ENCODE measurements around the gene NRARP.

NRARP gene

GRCh38 chr9:137303151-137303892, 1.3 kb upstream of the NRARP start:
- H3K4me1 ChIP-seq (ENCODE audit: control insufficient read depth, insufficient read depth, low read length), result peaks cover 29% of the 10 kb centered on the region
- H3K27ac ChIP-seq (ENCODE audit: low read length), result no peak overlapping the region
- WGBS (ENCODE audit: insufficient coverage, insufficient read length), result no CpG with 5 or more reads among the region's 23 CpGs
- H3K27me3 ChIP-seq (ENCODE audit: control insufficient read depth, insufficient read depth, low read length), result no peaks in the 10 kb centered on the region; the same call in 1 of the 2 replicates
- no peak for DNase-seq (ENCODE audit: low read depth, low spot score)
- no peaks in the 10 kb centered on the region for H3K9me3 ChIP-seq (ENCODE audit: control insufficient read depth, insufficient read depth, low read length)
- H3K4me3 ChIP-seq (ENCODE audit: low read length), result no peak overlapping the region
- no peaks in the 10 kb centered on the region for H3K36me3 ChIP-seq (ENCODE audit: control insufficient read depth, insufficient read depth, low read length)

GRCh38 chr9:137302449-137303150, 529 bp upstream of the NRARP start:
- Histone ChIP-seq H3K36me3 (ENCODE audit: control insufficient read depth, insufficient read depth, low read length) (no peaks in the 10 kb centered on the region), H3K27me3 (ENCODE audit: control insufficient read depth, insufficient read depth, low read length) (no peaks in the 10 kb centered on the region; the same call in 1 of the 2 replicates), H3K4me3 (ENCODE audit: low read length) (peak overlapping the region; percentile 32; the same call in 1 of the 2 replicates), H3K4me1 (ENCODE audit: control insufficient read depth, insufficient read depth, low read length) (peaks cover 30% of the 10 kb centered on the region), H3K27ac (ENCODE audit: low read length) (no peak overlapping the region), H3K9me3 (ENCODE audit: control insufficient read depth, insufficient read depth, low read length) (no peaks in the 10 kb centered on the region)
- no CpG with 5 or more reads among the region's 78 CpGs for WGBS (ENCODE audit: insufficient coverage, insufficient read length)
- no peak for DNase-seq (ENCODE audit: low read depth, low spot score)

DNA sequence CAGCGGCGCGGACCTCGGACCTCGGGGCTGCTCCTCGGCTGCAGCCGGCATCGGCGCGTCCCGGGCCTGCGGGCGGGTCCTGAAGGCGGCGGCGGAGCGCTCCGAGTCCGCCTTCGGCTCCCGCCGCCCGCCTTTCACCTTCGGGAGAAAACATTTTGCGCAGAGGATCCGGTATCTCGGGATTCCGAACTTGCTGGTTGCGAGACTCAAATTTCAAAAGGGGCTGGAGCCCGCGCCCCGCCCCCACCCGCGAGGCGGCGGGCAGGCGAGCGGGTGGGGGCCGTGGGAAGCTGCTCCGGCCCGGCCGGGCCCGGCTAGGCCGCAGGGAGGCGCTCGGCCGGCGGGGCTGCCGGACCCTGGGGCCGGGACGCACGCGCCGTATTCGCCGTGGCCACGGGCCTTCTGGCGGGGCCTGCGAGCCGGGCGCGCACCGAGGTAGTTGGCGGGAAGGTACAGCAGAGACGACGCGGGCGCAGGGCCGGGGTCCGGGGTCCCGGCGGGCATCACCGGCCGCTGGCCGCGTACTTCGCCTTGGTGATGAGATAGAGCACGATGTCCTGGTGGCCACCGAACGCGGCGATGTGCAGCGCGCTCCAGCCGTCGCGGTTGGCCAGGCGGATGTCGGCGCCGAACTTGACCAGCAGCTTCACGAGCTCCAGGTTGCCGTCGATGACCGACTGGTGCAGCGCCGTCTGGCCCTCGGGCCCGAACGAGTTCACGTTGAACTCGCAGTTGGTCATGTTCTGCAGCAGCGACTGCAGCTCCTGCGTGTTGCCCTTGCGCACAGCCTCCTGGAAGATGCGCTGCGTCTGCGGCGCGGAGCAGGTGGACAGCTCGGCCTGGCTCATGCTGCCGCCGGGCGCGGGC, 757 bp downstream of the NRARP start:
- peaks cover 32% of the 10 kb centered on the region for H3K4me1 ChIP-seq (ENCODE audit: control insufficient read depth, insufficient read depth, low read length)
- H3K9me3 ChIP-seq (ENCODE audit: control insufficient read depth, insufficient read depth, low read length), result no peaks in the 10 kb centered on the region
- no CpG with 5 or more reads among the region's 115 CpGs for WGBS (ENCODE audit: insufficient coverage, insufficient read length)
- no peak for DNase-seq (ENCODE audit: low read depth, low spot score)
- peak overlapping the region; percentile 56 for H3K4me3 ChIP-seq (ENCODE audit: low read length)
- no peaks in the 10 kb centered on the region; the same call in 1 of the 2 replicates for H3K27me3 ChIP-seq (ENCODE audit: control insufficient read depth, insufficient read depth, low read length)
- H3K36me3 ChIP-seq (ENCODE audit: control insufficient read depth, insufficient read depth, low read length), result no peaks in the 10 kb centered on the region
- H3K27ac ChIP-seq (ENCODE audit: low read length), result no peak overlapping the region

DNA sequence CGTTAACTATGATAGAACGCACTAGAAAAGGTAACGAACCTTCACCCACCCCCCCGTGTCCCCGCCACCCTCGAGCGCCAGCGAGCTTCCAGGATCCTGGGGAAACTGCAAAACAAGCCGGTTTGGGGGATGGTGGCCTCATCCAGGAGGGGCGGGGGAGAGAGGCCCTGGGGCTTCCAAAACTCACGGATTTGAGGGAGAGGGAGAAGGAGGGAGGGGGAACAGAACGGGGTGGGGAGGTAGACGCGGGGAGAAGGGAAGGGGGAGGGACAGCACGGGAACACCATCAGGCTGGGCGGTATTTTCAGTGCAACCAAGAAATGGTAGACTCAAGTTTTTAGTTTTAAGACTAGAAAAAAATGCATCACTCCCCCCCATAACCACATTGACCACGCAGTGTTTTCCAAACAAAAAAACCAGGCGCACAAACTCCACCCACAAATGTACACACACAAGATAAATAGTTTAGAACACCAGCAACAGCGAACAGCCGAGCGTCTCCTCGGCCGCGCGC, 1.4 kb downstream of the NRARP start:
- no CpG with 5 or more reads among the region's 25 CpGs for WGBS (ENCODE audit: insufficient coverage, insufficient read length)
- Histone ChIP-seq H3K4me3 (ENCODE audit: low read length) (peak overlapping the region; percentile 56), H3K27ac (ENCODE audit: low read length) (no peak overlapping the region), H3K27me3 (ENCODE audit: control insufficient read depth, insufficient read depth, low read length) (no peaks in the 10 kb centered on the region; the same call in 1 of the 2 replicates), H3K9me3 (ENCODE audit: control insufficient read depth, insufficient read depth, low read length) (no peaks in the 10 kb centered on the region), H3K36me3 (ENCODE audit: control insufficient read depth, insufficient read depth, low read length) (no peaks in the 10 kb centered on the region), H3K4me1 (ENCODE audit: control insufficient read depth, insufficient read depth, low read length) (peaks cover 32% of the 10 kb centered on the region)
- DNase-seq (ENCODE audit: low read depth, low spot score), result no peak

DNA sequence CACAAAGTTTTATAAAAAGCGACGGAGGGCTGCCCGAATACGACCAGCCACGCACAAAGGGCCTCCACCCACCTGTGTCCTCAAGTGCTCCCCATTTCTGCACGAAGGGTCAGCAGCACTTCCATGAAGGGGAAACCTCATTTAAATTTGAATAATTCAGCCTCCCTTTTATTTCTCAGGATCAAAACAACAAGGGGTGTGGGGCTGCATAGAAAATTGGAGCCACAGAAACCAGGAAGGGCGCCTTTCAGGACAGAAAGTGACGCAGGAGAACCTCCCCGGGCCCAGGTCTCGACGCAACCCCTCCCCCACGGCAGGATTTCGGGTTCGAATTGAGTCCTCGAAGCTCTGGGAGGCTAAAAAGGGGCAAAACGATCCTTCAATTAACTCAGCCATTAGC, 2.1 kb downstream of the NRARP start:
- no peaks in the 10 kb centered on the region; the same call in 1 of the 2 replicates for H3K27me3 ChIP-seq (ENCODE audit: control insufficient read depth, insufficient read depth, low read length)
- no peaks in the 10 kb centered on the region for H3K9me3 ChIP-seq (ENCODE audit: control insufficient read depth, insufficient read depth, low read length)
- WGBS (ENCODE audit: insufficient coverage, insufficient read length), result no CpG with 5 or more reads among the region's 16 CpGs

GRCh38 chr9:137299203-137299565, 2.9 kb downstream of the NRARP start:
- no CpG with 5 or more reads among the region's 10 CpGs for WGBS (ENCODE audit: insufficient coverage, insufficient read length)

More for the DNA sequence above, 2.1 kb downstream of the NRARP start:
- H3K4me3 ChIP-seq (ENCODE audit: low read length), result peak overlapping the region; percentile 11; the same call in 1 of the 2 replicates
- H3K27ac ChIP-seq (ENCODE audit: low read length), result no peak overlapping the region
- peaks cover 31% of the 10 kb centered on the region for H3K4me1 ChIP-seq (ENCODE audit: control insufficient read depth, insufficient read depth, low read length)
- H3K36me3 ChIP-seq (ENCODE audit: control insufficient read depth, insufficient read depth, low read length), result no peaks in the 10 kb centered on the region
- no peak for DNase-seq (ENCODE audit: low read depth, low spot score)

DNA sequence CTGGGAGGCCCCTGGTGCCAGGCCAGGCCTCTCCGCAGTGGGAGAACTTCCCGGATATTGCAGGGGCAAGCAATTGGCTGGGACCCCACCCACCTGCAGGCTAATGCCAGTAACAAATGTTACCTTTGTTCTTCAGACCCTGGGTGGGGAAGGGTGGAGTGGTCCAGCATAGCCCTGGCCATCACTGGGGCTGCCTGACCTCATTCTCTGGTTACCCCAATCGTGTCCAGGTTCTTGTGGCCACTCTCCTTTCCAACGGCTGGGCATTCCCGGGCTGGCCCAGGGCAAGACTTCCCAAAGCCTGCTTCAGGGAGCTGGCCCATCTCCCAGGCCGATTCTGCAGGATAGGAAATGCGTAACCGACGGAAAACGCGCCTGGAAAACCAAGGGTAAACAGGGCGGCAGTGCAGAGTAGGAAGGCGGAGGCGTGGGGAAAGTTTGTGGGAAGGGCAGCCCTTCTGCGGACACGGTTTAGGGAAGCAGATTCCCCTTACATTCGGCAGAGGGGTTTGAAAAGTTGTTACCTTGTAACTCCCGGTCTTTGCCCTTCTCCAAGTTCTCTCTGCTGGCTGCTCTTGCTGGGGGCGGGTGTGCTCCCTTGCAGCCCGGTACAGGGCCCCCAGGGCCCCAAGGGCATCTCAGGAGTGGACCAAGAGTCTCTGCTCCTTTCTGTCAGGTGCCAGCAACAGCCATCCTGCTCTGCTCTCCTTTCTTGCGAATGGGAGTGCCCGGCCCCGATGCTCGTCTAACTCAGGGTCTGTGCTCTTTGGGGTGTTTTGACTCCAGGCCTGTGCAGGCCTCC, 3.5 kb downstream of the NRARP start:
- DNase-seq (ENCODE audit: low read depth, low spot score), result no peak
- no CpG with 5 or more reads among the region's 24 CpGs for WGBS (ENCODE audit: insufficient coverage, insufficient read length)
- H3K4me3 ChIP-seq (ENCODE audit: low read length), result no peak overlapping the region
- no peaks in the 10 kb centered on the region; the same call in 1 of the 2 replicates for H3K27me3 ChIP-seq (ENCODE audit: control insufficient read depth, insufficient read depth, low read length)
- no peak overlapping the region for H3K27ac ChIP-seq (ENCODE audit: low read length)
- H3K36me3 ChIP-seq (ENCODE audit: control insufficient read depth, insufficient read depth, low read length), result no peaks in the 10 kb centered on the region
- no peaks in the 10 kb centered on the region for H3K9me3 ChIP-seq (ENCODE audit: control insufficient read depth, insufficient read depth, low read length)
- H3K4me1 ChIP-seq (ENCODE audit: control insufficient read depth, insufficient read depth, low read length), result peaks cover 24% of the 10 kb centered on the region

More at GRCh38 chr9:137299203-137299565, 2.9 kb downstream of the NRARP start:
- Histone ChIP-seq H3K4me1 (ENCODE audit: control insufficient read depth, insufficient read depth, low read length) (peaks cover 26% of the 10 kb centered on the region), H3K9me3 (ENCODE audit: control insufficient read depth, insufficient read depth, low read length) (no peaks in the 10 kb centered on the region), H3K36me3 (ENCODE audit: control insufficient read depth, insufficient read depth, low read length) (no peaks in the 10 kb centered on the region), H3K27ac (ENCODE audit: low read length) (no peak overlapping the region), H3K27me3 (ENCODE audit: control insufficient read depth, insufficient read depth, low read length) (no peaks in the 10 kb centered on the region; the same call in 1 of the 2 replicates), H3K4me3 (ENCODE audit: low read length) (no peak overlapping the region; the same call in 1 of the 2 replicates)
- DNase-seq (ENCODE audit: low read depth, low spot score), result no peak

DNA sequence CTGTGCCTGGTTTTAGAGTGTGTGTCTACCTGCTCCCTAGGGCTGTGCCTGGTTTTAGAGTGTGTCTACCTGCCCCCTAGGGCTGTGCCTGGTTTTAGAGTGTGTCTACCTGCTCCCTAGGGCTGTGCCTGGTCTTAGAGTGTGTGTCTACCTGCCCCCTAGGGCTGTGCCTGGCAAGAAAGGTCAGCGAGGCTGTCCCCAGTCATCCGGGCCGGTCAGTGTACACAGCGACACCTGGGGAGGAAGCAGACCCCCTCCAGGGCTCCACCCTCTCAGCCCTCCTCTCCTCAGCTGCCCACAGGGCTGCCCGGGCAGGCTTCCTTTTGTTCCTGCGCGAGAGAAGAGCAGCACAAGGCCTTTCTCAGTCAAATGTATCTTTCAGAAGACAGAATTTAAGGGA, 4.1 kb downstream of the NRARP start:
- Histone ChIP-seq H3K36me3 (ENCODE audit: control insufficient read depth, insufficient read depth, low read length) (no peaks in the 10 kb centered on the region), H3K27ac (ENCODE audit: low read length) (no peak overlapping the region), H3K27me3 (ENCODE audit: control insufficient read depth, insufficient read depth, low read length) (no peaks in the 10 kb centered on the region; the same call in 1 of the 2 replicates), H3K4me3 (ENCODE audit: low read length) (no peak overlapping the region), H3K4me1 (ENCODE audit: control insufficient read depth, insufficient read depth, low read length) (peaks cover 23% of the 10 kb centered on the region), H3K9me3 (ENCODE audit: control insufficient read depth, insufficient read depth, low read length) (no peaks in the 10 kb centered on the region)
- no peak for DNase-seq (ENCODE audit: low read depth, low spot score)
- no CpG with 5 or more reads among the region's 7 CpGs for WGBS (ENCODE audit: insufficient coverage, insufficient read length)

GRCh38 chr9:137296670-137297664, 5.1 kb downstream of the NRARP start:
- Histone ChIP-seq H3K4me1 (ENCODE audit: control insufficient read depth, insufficient read depth, low read length) (peaks cover 22% of the 10 kb centered on the region), H3K36me3 (ENCODE audit: control insufficient read depth, insufficient read depth, low read length) (no peaks in the 10 kb centered on the region), H3K9me3 (ENCODE audit: control insufficient read depth, insufficient read depth, low read length) (no peaks in the 10 kb centered on the region), H3K27ac (ENCODE audit: low read length) (no peak overlapping the region), H3K4me3 (ENCODE audit: low read length) (no peak overlapping the region; the same call in 1 of the 2 replicates), H3K27me3 (ENCODE audit: control insufficient read depth, insufficient read depth, low read length) (no peaks in the 10 kb centered on the region; the same call in 1 of the 2 replicates)
- no CpG with 5 or more reads among the region's 24 CpGs for WGBS (ENCODE audit: insufficient coverage, insufficient read length)
- no peak for DNase-seq (ENCODE audit: low read depth, low spot score)
